ENCODE data around the gene TBC1D2.

- TF ChIP-seq HDAC6 (IDR thresholded peaks at IDR 0.05; ENCODE audit: low read depth, low read length) (no peak), MEIS2 (CRISPR knock-in tag; IDR thresholded peaks at IDR 0.05) (no peak), POGZ (CRISPR knock-in tag; IDR thresholded peaks at IDR 0.05) (no peak), TCF7L2 (IDR thresholded peaks at IDR 0.05; ENCODE audit: low read depth, low read length) (no peak), SMC3 (IDR thresholded peaks at IDR 0.05; ENCODE audit: low read length) (no peak), ZBTB8A (CRISPR knock-in tag; IDR thresholded peaks at IDR 0.05; ENCODE audit: borderline replicate concordance, low read depth) (no peak), JARID2 (CRISPR knock-in tag; IDR thresholded peaks at IDR 0.05; ENCODE audit: insufficient replicate concordance) (no peak), ZNF777 (CRISPR knock-in tag; IDR thresholded peaks at IDR 0.05) (no peak), E2F5 (CRISPR knock-in tag; conservative IDR thresholded peaks at IDR 0.05) (no peak)
- TF ChIP-seq, protein P1, sequence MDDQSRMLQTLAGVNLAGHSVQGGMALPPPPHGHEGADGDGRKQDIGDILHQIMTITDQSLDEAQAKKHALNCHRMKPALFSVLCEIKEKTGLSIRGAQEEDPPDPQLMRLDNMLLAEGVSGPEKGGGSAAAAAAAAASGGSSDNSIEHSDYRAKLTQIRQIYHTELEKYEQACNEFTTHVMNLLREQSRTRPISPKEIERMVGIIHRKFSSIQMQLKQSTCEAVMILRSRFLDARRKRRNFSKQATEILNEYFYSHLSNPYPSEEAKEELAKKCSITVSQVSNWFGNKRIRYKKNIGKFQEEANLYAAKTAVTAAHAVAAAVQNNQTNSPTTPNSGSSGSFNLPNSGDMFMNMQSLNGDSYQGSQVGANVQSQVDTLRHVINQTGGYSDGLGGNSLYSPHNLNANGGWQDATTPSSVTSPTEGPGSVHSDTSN (CRISPR knock-in tag; IDR thresholded peaks at IDR 0.05; ENCODE audit: borderline replicate concordance) = no peak
Measured at GRCh38 chr9:98159790-98160189, 95.7 kb downstream of the TBC1D2 start.

Data from HepG2 (cell line).